Lung microvascular endothelial cell (primary cell): ENCODE results near the gene TANC1. TPM values are rescaled to one million over a fixed set of nuclear protein-coding genes. Genes with fewer than 3 reads are reported as not detected.
"Not testable (repeated sequence)": the region's sequence is repeated elsewhere in the genome, so short reads cannot be mapped to it uniquely, and the experiment has no call there.

Experiments used
- DNase-seq, 2 donors: peaks; one replicate each; pipeline versions ENCODE4 v3.0.0 to v3.0.0-alpha.2; 2010; ENCODE audit warnings: low read depth in 2 of 2
- total RNA-seq: library from RNA; depleted of rRNA; stranded (reverse); fragments of >200 nt; gene quantifications from 2 replicates; pipeline ENCODE4 v1.2.1, GENCODE V29; 2014

The TANC1 gene
- total RNA-seq, 1 donor from 2014 or later: 64.7 TPM

GRCh38 chr2:159136391-159136790 is 168.0 kb downstream of the TANC1 start:
- no peak for DNase-seq

- no peak for DNase-seq
These were observed 169.2 kb downstream of the TANC1 start for GRCh38 chr2:159137511-159138241.

- DNase-seq: no peak
These were observed 170.3 kb downstream of the TANC1 start for GRCh38 chr2:159138642-159139182.

- DNase-seq: peak in 1 of 2 donors; percentile 73
These were observed 170.9 kb downstream of the TANC1 start for GRCh38 chr2:159139216-159139933.

- peak; percentile 66 to 92 for DNase-seq
These were observed 171.8 kb downstream of the TANC1 start for GRCh38 chr2:159140070-159140769.

GRCh38 chr2:159140821-159141220 is 172.4 kb downstream of the TANC1 start:
- DNase-seq: not testable (repeated sequence)

- no peak for DNase-seq
These were observed 176.6 kb downstream of the TANC1 start for GRCh38 chr2:159144776-159145614.

GRCh38 chr2:159145745-159146354 is 177.4 kb downstream of the TANC1 start:
- no peak for DNase-seq

GRCh38 chr2:159146996-159147666 is 178.7 kb downstream of the TANC1 start:
- DNase-seq: peak in 1 of 2 donors; percentile 33

- DNase-seq: no peak
These were observed 179.2 kb downstream of the TANC1 start for GRCh38 chr2:159147690-159148089.

GRCh38 chr2:159148901-159149300 is 180.5 kb downstream of the TANC1 start:
- DNase-seq: no peak

- DNase-seq: peak in 1 of 2 donors; percentile 54
These were observed 181.3 kb downstream of the TANC1 start for GRCh38 chr2:159149747-159150146.

GRCh38 chr2:159150280-159150746 is 181.9 kb downstream of the TANC1 start:
- DNase-seq: peak; percentile 32 to 88

- no peak for DNase-seq
These were observed 183.0 kb downstream of the TANC1 start for GRCh38 chr2:159151198-159152127.

- no peak for DNase-seq
These were observed 183.8 kb downstream of the TANC1 start for GRCh38 chr2:159152128-159152778.

- DNase-seq: peak in 1 of 2 donors; percentile 57
These were observed 184.6 kb downstream of the TANC1 start for GRCh38 chr2:159153063-159153462.

- no peak for DNase-seq
These were observed 185.0 kb downstream of the TANC1 start for GRCh38 chr2:159153463-159153862.

- DNase-seq: no peak
These were observed 185.5 kb downstream of the TANC1 start for GRCh38 chr2:159153951-159154350.
